ENCODE data around the gene GABRD.

GABRD gene

GRCh38 chr1:2019571-2020309, 595 bp downstream of the GABRD start:
- no peak for DNase-seq

GRCh38 chr1:2020310-2020655, 1.1 kb downstream of the GABRD start:
- DNase-seq, result no peak

GRCh38 chr1:2021550-2021949, 2.4 kb downstream of the GABRD start:
- DNase-seq, result no peak

GRCh38 chr1:2022063-2022770, 3.1 kb downstream of the GABRD start:
- no peak for DNase-seq

- no peak for DNase-seq
Observed at GRCh38 chr1:2023187-2023586, 4.0 kb downstream of the GABRD start.

GRCh38 chr1:2024451-2024850, 5.3 kb downstream of the GABRD start:
- DNase-seq, result no peak

- DNase-seq, result no peak
Observed at GRCh38 chr1:2024887-2025286, 5.7 kb downstream of the GABRD start.

- DNase-seq, result no peak
Observed at GRCh38 chr1:2025491-2025981, 6.4 kb downstream of the GABRD start.

- DNase-seq, result no peak
Observed at GRCh38 chr1:2027961-2028583, 8.9 kb downstream of the GABRD start.

GRCh38 chr1:2028870-2029560, 9.9 kb downstream of the GABRD start:
- DNase-seq, result no peak

- no peak for DNase-seq
Observed at GRCh38 chr1:2029561-2029960, 10.4 kb downstream of the GABRD start.

GRCh38 chr1:2030076-2030871, 11.1 kb downstream of the GABRD start:
- no peak for DNase-seq

- DNase-seq, result no peak
Observed at GRCh38 chr1:2031546-2032540, 12.7 kb downstream of the GABRD start.

GRCh38 chr1:2032737-2033136, 13.6 kb downstream of the GABRD start:
- no peak for DNase-seq

- DNase-seq, result no peak
Observed at GRCh38 chr1:2033165-2033564, 14.0 kb downstream of the GABRD start.

GRCh38 chr1:2036287-2036686, 17.1 kb downstream of the GABRD start:
- DNase-seq, result no peak

GRCh38 chr1:2037314-2037979, 18.3 kb downstream of the GABRD start:
- DNase-seq, result no peak

- no peak for DNase-seq
Observed at GRCh38 chr1:2038229-2038628, 19.1 kb downstream of the GABRD start.

GRCh38 chr1:2039251-2039650, 20.1 kb downstream of the GABRD start:
- no peak for DNase-seq

GRCh38 chr1:2041305-2041704, 22.2 kb downstream of the GABRD start:
- DNase-seq, result no peak

- no peak for DNase-seq
Observed at GRCh38 chr1:2041887-2042286, 22.7 kb downstream of the GABRD start.
